HG02852 (cell line): ENCODE results near the gene ZPLD1.

ENCODE experiments used
- ATAC-seq: cut with Tn5 transposase; IDR thresholded peaks from one replicate; pipeline ENCODE4 v1.9.1; 2021; ENCODE audit warnings: mild to moderate bottlenecking, moderate library complexity; ENCODE audit not compliant: unreplicated experiment

The ZPLD1 gene

GRCh38 chr3:102464261-102464660 is 29.4 kb downstream of the ZPLD1 start:
- ATAC-seq = no peak

DNA sequence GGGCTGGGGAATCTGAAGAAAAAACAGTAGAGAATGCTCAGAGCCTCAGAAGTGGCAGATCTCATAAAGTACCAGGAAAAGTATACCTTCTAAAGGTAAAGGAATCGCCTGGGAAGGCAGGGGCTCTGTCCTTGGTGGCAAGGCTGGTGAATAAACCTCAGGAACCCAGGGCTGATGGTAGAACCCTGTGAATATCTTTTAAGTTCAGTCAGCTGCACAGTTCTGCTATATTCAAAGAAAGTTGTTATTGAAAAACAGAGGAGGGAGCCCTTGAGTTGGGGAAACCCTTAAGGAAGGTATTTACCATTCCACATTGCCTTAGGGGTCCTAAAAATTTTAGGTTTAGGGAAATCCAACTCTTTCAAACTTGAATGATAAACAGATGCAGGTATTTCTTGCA is 31.2 kb downstream of the ZPLD1 start:
- no peak for ATAC-seq

- no peak for ATAC-seq
These were observed 35.3 kb downstream of the ZPLD1 start for GRCh38 chr3:102470066-102470465.

- no peak for ATAC-seq
These were observed 36.2 kb downstream of the ZPLD1 start for GRCh38 chr3:102471001-102471400.

- no peak for ATAC-seq
These were observed 36.7 kb downstream of the ZPLD1 start for GRCh38 chr3:102471491-102471890.

DNA sequence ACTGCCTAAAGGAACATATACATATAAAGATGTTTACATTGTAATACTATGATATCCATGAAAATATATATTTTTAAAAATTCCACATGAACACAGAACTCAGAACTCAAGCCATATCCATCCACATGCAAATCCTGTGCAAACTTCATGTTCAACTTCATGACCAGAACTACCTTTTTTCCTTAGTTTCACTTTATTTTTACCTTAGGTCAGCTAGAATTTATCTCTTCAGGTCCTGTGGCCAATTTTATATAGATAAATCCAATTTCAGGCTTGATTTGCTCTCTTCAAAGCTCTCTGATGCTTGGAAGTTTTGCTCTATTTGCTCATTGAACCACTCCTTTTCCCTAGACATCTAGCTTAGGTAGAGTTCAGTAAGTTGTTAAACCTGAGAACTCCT is 38.8 kb downstream of the ZPLD1 start:
- ATAC-seq = no peak

- no peak for ATAC-seq
These were observed 39.4 kb downstream of the ZPLD1 start for GRCh38 chr3:102474207-102474606.

DNA sequence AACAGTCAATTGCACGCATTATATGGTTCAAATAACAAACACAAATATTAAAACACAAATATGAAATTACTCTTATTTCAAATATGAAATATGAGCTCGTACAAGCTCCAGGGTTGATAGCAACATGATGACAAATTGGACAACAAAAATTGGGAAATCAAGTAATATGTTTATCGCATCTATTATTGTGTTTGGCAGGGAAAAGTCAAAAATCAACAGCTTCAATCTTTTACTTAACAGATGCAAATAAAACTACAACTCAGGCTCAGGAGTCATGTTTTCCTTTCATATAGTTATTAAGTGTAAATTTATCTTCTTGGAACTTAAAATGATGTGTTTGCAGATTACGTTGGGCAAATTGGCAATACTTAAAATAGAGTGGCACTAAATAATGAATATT is 41.4 kb downstream of the ZPLD1 start:
- no peak for ATAC-seq

- ATAC-seq = no peak
These were observed 43.3 kb downstream of the ZPLD1 start for GRCh38 chr3:102478160-102478559.

DNA sequence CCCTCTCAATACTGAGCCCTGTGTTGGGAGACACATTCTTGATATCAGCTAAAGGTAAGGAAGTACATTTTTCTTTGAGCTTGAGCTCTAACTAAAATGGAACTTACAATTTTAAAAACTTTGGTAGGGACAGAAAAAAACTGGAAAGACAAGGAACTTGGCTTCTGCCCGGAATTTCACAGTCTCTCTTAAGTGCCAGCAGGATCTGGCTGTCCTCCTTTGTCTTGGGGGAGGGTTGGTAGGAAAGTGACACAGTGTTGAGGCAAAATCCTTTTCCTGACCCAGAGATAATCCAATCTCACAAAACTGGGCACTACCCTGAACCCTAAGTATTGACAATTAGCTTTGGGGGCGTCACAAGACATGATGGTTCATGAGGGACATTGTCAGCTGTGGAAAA is 45.3 kb downstream of the ZPLD1 start:
- no peak for ATAC-seq

DNA sequence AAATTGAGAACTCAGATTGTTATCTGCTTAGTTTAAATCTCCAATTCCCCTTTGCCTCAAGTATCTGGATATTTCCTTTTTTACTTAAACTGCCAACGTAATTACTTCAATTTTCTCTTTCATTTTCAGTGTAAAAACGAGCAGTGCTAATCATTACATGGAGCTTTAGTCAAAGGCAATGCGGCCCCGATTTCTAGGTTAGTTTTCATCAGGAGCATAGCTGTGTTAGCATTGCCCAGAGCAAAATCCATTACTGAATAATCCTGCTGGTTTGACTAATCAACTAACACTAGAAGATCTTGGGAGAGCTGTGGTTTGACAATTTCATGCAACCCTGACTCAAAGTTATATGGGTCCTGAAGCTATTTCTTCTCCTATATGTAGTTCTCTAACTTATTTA is 46.2 kb downstream of the ZPLD1 start:
- ATAC-seq = no peak

DNA sequence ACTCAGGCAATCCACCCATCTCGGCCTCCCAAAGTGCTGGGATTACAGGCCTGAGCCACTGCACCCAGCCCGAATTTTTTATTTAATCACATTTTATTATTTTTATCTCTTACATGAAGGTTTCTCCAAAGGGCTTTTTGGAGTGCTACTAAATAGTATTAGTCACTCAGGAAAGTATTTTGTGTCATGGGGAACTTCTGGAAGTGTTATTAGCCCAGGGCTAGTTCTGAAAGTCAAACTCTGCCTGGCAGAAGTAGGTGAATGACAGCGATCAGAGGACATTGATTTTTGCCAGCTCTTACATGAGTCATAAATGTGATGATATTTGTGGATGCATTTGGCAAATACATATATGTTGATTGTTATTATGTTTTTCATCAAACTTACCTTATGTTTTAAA is 48.7 kb downstream of the ZPLD1 start:
- no peak for ATAC-seq

GRCh38 chr3:102484363-102484762 is 49.5 kb downstream of the ZPLD1 start:
- no peak for ATAC-seq

GRCh38 chr3:102485701-102486100 is 50.9 kb downstream of the ZPLD1 start:
- ATAC-seq = no peak

- ATAC-seq = no peak
These were observed 53.5 kb downstream of the ZPLD1 start for GRCh38 chr3:102488331-102488730.

DNA sequence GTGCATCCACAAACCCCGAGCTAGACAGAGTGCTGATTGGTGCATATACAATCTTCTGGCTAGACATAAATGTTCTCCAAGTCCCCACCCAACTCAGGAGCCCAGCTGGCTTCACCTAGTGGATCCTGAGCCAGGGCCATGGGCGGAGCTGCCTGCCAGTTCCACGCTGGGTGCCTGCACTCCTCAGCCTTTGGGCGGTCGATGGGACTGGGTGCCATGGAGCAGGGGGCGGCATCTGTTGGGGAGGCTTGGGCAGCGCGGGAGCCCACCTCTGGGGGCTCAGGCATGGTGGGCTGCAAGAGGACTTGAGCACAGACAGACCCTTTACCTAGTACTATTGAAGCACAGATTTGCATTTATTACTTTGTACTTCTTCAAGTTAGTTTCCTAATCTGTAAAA is 57.5 kb downstream of the ZPLD1 start:
- no peak for ATAC-seq

DNA sequence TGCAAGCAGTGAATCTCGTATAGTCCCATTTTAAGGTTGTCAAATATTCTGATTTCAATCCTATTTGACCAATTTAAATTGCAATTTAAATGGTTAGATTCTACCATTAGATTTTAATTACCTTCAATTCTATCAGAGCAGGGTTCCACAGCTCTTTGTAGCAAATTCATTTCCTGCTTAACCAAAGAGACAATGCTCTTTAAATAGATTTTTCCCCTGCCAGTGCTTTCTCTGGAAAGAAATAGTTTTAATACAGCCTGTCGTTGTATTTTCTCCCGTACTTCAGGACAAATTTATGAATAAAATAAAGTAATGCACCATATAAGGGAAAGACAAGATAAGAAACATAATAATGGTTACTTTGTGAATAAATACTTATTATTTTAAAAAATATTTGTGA is 62.8 kb downstream of the ZPLD1 start:
- ATAC-seq = no peak

DNA sequence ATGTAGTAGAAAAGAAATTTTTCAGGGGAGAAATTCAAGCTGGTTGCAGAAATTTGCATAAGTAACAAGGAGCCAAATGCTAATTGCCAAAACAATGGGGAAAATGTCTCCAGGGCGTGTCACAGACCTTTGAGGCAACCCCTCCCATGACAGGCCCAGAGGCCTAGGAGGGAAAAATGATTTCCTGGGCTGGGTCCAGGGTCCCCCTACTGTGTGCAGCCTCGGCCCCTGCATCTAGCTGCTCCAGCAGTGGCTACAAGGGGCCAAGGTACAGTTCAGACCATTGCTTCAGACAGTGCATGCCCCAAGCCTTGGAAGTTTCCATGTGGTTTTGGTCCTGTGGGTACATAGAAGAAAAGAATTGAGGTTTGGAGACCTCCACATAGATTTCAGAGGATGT is 70.7 kb downstream of the ZPLD1 start:
- no peak for ATAC-seq

- no peak for ATAC-seq
These were observed 75.8 kb downstream of the ZPLD1 start for GRCh38 chr3:102510663-102511062.

DNA sequence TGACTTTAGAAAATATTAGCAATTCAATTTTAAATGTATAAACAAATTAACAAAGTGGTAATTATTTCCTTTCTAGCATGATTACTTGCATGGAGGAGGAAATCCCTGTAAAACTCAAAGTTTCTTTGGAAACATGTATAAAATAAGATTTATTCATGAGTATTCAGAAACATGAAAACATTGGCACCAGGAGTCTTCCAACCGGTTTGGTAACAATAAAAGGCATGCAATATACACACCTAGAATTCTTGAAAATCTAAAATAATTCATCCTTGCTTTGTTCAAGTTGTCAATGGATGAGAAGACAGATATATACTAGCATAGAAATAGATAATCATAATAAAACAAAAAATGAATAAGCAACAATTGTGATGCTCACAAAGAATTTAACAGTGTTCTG is 76.4 kb downstream of the ZPLD1 start:
- ATAC-seq = no peak

GRCh38 chr3:102511639-102512038 is 76.8 kb downstream of the ZPLD1 start:
- no peak for ATAC-seq

- ATAC-seq = no peak
These were observed 78.1 kb downstream of the ZPLD1 start for GRCh38 chr3:102512734-102513504.

- ATAC-seq = no peak
These were observed 79.4 kb downstream of the ZPLD1 start for GRCh38 chr3:102514241-102514640.
